RWPE2 (cell line): Measurements from ENCODE around the gene SAMD8.
A peak's percentile ranks its signal among the peaks of the same experiment; 100 is the strongest.

Experiments
- ATAC-seq: fragments of 200-7000 bp; cut with Tn5 transposase; 3 replicates; pipeline ENCODE4 v1.9.1; 2021; ENCODE audit warnings: low read depth
- DNase-seq: peaks from one replicate; pipeline ENCODE4 v3.0.0-alpha.2; 2020; ENCODE audit warnings: low spot score
- H3K27ac ChIP-seq: fragments of 450-650 bp; 2 replicates; pipeline ENCODE4 v1.5.1; 2017; ENCODE audit warnings: mild to moderate bottlenecking; ENCODE audit not compliant: poor library complexity, severe bottlenecking
- H3K27me3 ChIP-seq: fragments of 250-450 bp; sonication (Bioruptor Pico); 2 replicates; pipeline ENCODE4 v1.5.1; 2021; ENCODE audit warnings: mild to moderate bottlenecking, moderate library complexity; ENCODE audit not compliant: insufficient read depth, poor library complexity, severe bottlenecking
- H3K36me3 ChIP-seq: fragments of 250-450 bp; sonication (Bioruptor Pico); 2 replicates; pipeline ENCODE4 v1.5.1; 2020; ENCODE audit warnings: low read depth, mild to moderate bottlenecking, moderate library complexity
- H3K4me1 ChIP-seq: fragments of 250-450 bp; sonication (Bioruptor Pico); 2 replicates; pipeline ENCODE4 v1.5.1; 2021; ENCODE audit warnings: mild to moderate bottlenecking, moderate library complexity; ENCODE audit not compliant: insufficient read depth, poor library complexity, severe bottlenecking
- H3K4me3 ChIP-seq: fragments of 250-450 bp; sonication (Bioruptor Pico); 2 replicates; pipeline ENCODE4 v1.5.1; 2021; ENCODE audit warnings: mild to moderate bottlenecking, moderate library complexity; ENCODE audit not compliant: severe bottlenecking
- H3K9me3 ChIP-seq: fragments of 250-450 bp; sonication (Bioruptor Pico); 2 replicates; pipeline ENCODE4 v1.5.1; 2021; ENCODE audit warnings: mild to moderate bottlenecking, moderate library complexity; ENCODE audit not compliant: severe bottlenecking
- TF ChIP-seq, protein P1 (sequence below): fragments of 450-650 bp; IDR thresholded peaks from one replicate; pipeline ENCODE4 v1.5.1; 2017; ENCODE audit warnings: mild to moderate bottlenecking, moderate library complexity; ENCODE audit not compliant: poor library complexity, severe bottlenecking

SAMD8 gene

DNA sequence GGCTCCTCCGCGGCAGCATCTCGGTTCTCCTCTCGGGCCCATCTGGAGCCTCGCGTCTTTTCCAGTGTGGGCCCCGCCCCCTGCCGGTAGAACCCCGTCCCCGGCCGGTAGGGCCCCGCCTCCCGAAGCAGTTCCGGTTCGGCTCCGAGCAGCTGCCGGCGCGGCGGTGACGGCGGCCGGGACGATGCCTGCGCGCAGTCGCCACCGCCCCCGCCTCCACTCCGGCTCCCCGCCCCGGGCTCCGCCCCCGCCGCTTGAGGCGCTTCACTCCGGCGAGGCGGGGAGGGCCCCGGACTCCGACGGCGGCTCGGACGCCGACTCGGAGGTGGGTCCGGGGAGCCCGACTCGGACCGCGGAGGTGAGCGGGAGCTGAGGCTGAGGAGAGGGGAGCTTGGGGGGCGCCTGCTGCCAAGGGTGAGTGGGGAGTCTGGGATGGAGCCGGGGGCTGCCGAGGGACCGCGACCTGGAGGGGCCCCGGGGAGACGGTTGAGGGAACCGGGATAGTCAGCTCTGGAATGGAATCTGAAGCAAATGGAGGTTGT lies at the start of gene SAMD8:
TSS of gene SAMD8 (plus strand) at position 292 of the 542 bp plus-strand sequence. CDS start 38,873 bp downstream, outside the sequence.
- H3K9me3 ChIP-seq: no peaks in the 10 kb centered on the region
- no peaks in the 10 kb centered on the region for H3K27me3 ChIP-seq
- H3K36me3 ChIP-seq: peaks cover 8% of the 10 kb centered on the region; the same call in 1 of the 2 replicates
- TF ChIP-seq, protein P1, sequence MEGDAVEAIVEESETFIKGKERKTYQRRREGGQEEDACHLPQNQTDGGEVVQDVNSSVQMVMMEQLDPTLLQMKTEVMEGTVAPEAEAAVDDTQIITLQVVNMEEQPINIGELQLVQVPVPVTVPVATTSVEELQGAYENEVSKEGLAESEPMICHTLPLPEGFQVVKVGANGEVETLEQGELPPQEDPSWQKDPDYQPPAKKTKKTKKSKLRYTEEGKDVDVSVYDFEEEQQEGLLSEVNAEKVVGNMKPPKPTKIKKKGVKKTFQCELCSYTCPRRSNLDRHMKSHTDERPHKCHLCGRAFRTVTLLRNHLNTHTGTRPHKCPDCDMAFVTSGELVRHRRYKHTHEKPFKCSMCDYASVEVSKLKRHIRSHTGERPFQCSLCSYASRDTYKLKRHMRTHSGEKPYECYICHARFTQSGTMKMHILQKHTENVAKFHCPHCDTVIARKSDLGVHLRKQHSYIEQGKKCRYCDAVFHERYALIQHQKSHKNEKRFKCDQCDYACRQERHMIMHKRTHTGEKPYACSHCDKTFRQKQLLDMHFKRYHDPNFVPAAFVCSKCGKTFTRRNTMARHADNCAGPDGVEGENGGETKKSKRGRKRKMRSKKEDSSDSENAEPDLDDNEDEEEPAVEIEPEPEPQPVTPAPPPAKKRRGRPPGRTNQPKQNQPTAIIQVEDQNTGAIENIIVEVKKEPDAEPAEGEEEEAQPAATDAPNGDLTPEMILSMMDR: no peak
- peak within 1 kb of the TSS; percentile 73 for H3K4me3 ChIP-seq
- H3K4me1 ChIP-seq: peaks cover 20% of the 10 kb centered on the region
- ATAC-seq: peak; percentile 73
- peak within 1 kb of the TSS; percentile 85 for H3K27ac ChIP-seq
- DNase-seq: peak; percentile 96

GRCh38 chr10:75061709-75062505 lies 49.5 kb upstream of the SAMD8 start:
- H3K27me3 ChIP-seq: no peaks in the 10 kb centered on the region
- no peaks in the 10 kb centered on the region for H3K9me3 ChIP-seq
- no peak overlapping the region for H3K27ac ChIP-seq
- ATAC-seq (no peak), DNase-seq (no peak)
- TF ChIP-seq, protein P1: no peak
- H3K4me1 ChIP-seq: no peaks in the 10 kb centered on the region
- no peak overlapping the region for H3K4me3 ChIP-seq
- no peaks in the 10 kb centered on the region for H3K36me3 ChIP-seq

GRCh38 chr10:75062506-75063299 lies 48.8 kb upstream of the SAMD8 start:
- no peak overlapping the region for H3K27ac ChIP-seq
- ATAC-seq (no peak), DNase-seq (no peak)
- no peaks in the 10 kb centered on the region for H3K4me1 ChIP-seq
- TF ChIP-seq, protein P1: no peak
- H3K4me3 ChIP-seq: no peak overlapping the region
- H3K36me3 ChIP-seq: no peaks in the 10 kb centered on the region
- no peaks in the 10 kb centered on the region for H3K9me3 ChIP-seq
- H3K27me3 ChIP-seq: no peaks in the 10 kb centered on the region

DNA sequence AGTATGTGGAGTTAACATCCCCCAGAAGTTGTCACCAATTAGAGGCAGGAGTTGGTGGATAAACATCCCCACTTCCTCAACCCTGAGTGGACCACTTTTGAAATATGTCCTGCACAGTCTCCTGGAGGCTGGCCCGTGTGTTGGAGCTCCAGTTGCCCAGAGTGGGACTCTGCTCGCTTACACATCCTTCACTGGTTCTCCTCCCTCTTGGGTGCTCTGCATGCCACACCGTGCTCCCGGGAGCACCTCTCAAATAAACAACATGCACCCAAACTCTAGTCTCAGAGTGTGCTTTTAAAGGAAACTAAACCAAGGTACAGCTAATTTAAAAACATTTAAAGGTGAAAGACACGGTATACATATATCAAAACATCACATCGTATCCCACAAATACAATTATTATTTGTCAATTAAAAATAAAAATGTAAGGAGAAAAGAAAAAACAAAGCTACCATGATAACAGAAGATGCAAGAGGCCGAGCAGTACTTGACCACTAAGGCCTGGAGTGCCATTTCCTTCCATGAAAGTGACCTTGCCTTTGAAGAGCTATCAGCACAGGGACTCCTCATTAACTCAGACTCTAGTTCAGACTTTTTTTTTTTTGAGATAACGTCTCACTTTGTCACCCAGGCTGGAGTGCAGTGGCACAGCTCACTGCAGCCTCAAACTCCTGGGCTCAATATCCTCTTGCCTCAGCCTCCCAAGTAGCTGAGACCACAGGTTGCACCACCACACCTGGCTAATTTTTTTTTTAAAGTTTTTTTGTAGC lies 47.8 kb upstream of the SAMD8 start:
- no peak overlapping the region for H3K4me3 ChIP-seq
- ATAC-seq (no peak), DNase-seq (no peak)

More for the DNA sequence above, 47.8 kb upstream of the SAMD8 start:
- TF ChIP-seq, protein P1: no peak
- Histone ChIP-seq H3K27ac (no peak overlapping the region), H3K36me3 (no peaks in the 10 kb centered on the region), H3K4me1 (no peaks in the 10 kb centered on the region), H3K9me3 (no peaks in the 10 kb centered on the region), H3K27me3 (no peaks in the 10 kb centered on the region)
